Ishikawa (cell line): ENCODE measurements around the gene NRCAM.

Experiments
- CEBPB ChIP-seq: IDR thresholded peaks from 2 replicates; pipeline ENCODE4 v1.6.1; 2012
- CREB1 ChIP-seq: IDR thresholded peaks from 2 replicates; pipeline ENCODE4 v1.6.1; 2012; ENCODE audit warnings: low read depth
- EGR1 ChIP-seq: IDR thresholded peaks from 2 replicates; pipeline ENCODE4 v1.6.1; 2012
- EP300 ChIP-seq: IDR thresholded peaks from 2 replicates; pipeline ENCODE4 v1.6.1; 2012; ENCODE audit warnings: borderline replicate concordance
- FOXM1 ChIP-seq: IDR thresholded peaks from 2 replicates; pipeline ENCODE4 v1.6.1; 2012; ENCODE audit warnings: low read depth, borderline replicate concordance
- NFIC ChIP-seq: IDR thresholded peaks from 2 replicates; pipeline ENCODE4 v1.6.1; 2012
- RAD21 ChIP-seq: IDR thresholded peaks from 2 replicates; pipeline ENCODE4 v1.6.1; 2012; ENCODE audit warnings: low read depth
- TAF1 ChIP-seq: IDR thresholded peaks from 2 replicates; pipeline ENCODE4 v1.6.1; 2012; ENCODE audit warnings: low read depth, mild to moderate bottlenecking
- TCF12 ChIP-seq: IDR thresholded peaks from 2 replicates; pipeline ENCODE4 v1.6.1; 2012; ENCODE audit warnings: low read depth
- TEAD4 ChIP-seq: IDR thresholded peaks from 2 replicates; pipeline ENCODE4 v1.6.1; 2012
- YY1 ChIP-seq: IDR thresholded peaks from 2 replicates; pipeline ENCODE4 v1.6.1; 2012; ENCODE audit warnings: low read depth
- ZBTB7A ChIP-seq: IDR thresholded peaks from 2 replicates; pipeline ENCODE4 v1.6.1; 2012; ENCODE audit warnings: low read depth
- TF ChIP-seq, protein P1 (sequence below): IDR thresholded peaks from 2 replicates; pipeline ENCODE4 v1.6.1; 2012; ENCODE audit warnings: low read depth, mild to moderate bottlenecking
- TF ChIP-seq, protein P2 (sequence below): IDR thresholded peaks from 2 replicates; pipeline ENCODE4 v1.6.1; 2012
- TF ChIP-seq, protein P3 (sequence below): IDR thresholded peaks from 2 replicates; pipeline ENCODE4 v1.6.1; 2012

Gene NRCAM

GRCh38 chr7:108460964-108461363, 4.7 kb upstream of the NRCAM start:
- no peak for TF ChIP-seq CEBPB
- TF ChIP-seq FOXM1, result no peak
- TF ChIP-seq YY1, result no peak
- no peak for TF ChIP-seq ZBTB7A
- no peak for TF ChIP-seq NFIC
- TF ChIP-seq, protein P1, sequence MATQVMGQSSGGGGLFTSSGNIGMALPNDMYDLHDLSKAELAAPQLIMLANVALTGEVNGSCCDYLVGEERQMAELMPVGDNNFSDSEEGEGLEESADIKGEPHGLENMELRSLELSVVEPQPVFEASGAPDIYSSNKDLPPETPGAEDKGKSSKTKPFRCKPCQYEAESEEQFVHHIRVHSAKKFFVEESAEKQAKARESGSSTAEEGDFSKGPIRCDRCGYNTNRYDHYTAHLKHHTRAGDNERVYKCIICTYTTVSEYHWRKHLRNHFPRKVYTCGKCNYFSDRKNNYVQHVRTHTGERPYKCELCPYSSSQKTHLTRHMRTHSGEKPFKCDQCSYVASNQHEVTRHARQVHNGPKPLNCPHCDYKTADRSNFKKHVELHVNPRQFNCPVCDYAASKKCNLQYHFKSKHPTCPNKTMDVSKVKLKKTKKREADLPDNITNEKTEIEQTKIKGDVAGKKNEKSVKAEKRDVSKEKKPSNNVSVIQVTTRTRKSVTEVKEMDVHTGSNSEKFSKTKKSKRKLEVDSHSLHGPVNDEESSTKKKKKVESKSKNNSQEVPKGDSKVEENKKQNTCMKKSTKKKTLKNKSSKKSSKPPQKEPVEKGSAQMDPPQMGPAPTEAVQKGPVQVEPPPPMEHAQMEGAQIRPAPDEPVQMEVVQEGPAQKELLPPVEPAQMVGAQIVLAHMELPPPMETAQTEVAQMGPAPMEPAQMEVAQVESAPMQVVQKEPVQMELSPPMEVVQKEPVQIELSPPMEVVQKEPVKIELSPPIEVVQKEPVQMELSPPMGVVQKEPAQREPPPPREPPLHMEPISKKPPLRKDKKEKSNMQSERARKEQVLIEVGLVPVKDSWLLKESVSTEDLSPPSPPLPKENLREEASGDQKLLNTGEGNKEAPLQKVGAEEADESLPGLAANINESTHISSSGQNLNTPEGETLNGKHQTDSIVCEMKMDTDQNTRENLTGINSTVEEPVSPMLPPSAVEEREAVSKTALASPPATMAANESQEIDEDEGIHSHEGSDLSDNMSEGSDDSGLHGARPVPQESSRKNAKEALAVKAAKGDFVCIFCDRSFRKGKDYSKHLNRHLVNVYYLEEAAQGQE, result no peak
- TF ChIP-seq, protein P2, sequence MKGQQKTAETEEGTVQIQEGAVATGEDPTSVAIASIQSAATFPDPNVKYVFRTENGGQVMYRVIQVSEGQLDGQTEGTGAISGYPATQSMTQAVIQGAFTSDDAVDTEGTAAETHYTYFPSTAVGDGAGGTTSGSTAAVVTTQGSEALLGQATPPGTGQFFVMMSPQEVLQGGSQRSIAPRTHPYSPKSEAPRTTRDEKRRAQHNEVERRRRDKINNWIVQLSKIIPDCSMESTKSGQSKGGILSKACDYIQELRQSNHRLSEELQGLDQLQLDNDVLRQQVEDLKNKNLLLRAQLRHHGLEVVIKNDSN, result no peak
- TF ChIP-seq, protein P3, sequence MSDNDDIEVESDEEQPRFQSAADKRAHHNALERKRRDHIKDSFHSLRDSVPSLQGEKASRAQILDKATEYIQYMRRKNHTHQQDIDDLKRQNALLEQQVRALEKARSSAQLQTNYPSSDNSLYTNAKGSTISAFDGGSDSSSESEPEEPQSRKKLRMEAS, result no peak
- TF ChIP-seq TEAD4, result no peak
- TF ChIP-seq TAF1, result no peak

GRCh38 chr7:108459922-108460551, 3.8 kb upstream of the NRCAM start:
- TF ChIP-seq ZBTB7A (no peak), RAD21 (peak; percentile 68)

- TF ChIP-seq ZBTB7A (no peak), TEAD4 (no peak), CEBPB (no peak)
Measured at GRCh38 chr7:108457871-108458270, 1.6 kb upstream of the NRCAM start.

DNA sequence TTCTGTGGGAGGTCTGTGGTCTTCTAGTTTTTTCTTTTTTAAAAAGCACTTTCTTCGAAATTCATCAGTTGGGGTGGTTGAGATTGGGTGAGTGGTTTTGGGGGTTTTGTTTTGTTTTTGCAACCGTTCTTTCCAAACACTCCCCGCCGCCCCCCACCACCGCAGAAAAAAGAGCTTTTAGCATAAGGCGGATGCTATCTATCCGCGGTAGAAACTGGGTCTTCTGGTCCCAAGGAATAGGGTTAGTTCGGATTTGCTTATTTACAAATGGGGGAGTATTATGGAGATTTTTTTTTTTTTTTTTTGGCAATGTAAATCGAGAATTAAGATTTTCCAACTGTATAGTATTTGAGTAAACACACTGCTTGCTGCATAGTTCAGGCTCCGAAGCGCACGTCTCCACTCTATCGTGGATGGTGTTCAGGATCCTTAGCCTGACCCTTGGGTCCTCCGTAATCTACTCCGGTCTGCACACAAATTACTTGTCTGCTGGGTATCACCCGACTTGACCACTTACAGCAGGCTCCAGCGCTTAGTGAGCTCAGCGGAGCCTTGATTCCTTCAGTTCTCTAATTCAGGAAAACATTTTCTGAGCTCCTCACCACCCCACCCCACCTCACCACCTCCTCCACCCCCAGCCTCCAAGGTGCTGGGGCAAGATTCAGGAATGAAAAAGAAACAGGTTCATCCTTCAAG, 757 bp upstream of the NRCAM start:
- TF ChIP-seq TAF1 (no peak), NFIC (no peak), CREB1 (no peak), EP300 (no peak), EGR1 (no peak), TEAD4 (no peak), ZBTB7A (no peak), CEBPB (no peak), RAD21 (no peak), FOXM1 (no peak), YY1 (no peak), TCF12 (no peak)
- TF ChIP-seq, protein P1, result no peak
- TF ChIP-seq, protein P3, result no peak
- TF ChIP-seq, protein P2, result no peak

DNA sequence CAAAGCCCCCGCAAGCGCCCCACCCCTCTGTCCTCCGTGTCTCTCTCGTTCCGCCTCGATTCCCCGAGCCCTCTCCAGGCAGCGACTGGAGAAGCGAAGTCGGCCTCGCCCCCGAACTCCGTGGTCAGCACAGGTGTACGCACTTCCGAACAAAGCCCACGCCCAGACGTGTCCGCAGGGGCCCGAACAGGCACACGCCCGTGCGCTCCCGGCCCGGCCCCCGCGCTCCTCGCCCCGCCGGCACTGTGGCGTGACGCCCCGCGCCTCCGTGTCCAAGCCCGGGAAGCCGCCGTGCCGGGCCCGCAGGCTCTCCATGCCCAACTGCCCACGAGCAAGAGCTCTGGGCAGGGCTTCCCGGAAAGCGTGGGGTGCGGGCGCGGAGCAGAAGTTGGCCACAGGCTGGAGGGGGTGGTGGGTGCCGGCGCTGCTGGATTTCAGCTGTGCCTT, 662 bp downstream of the NRCAM start:
- TF ChIP-seq, protein P3, result peak; percentile 46; the same call in 1 of the 2 replicates
- TF ChIP-seq, protein P1, result no peak
- TF ChIP-seq ZBTB7A, result peak; percentile 37; the same call in 1 of the 2 replicates
